Measurements from ENCODE around the gene PEAK3. TPM values are rescaled to one million over a fixed set of nuclear protein-coding genes. Genes with fewer than 3 reads are reported as not detected.
"Not testable (repeated sequence)": the region's sequence is repeated elsewhere in the genome, so short reads cannot be mapped to it uniquely, and the experiment has no call there.

Gene PEAK3
- total and polyA plus RNA-seq, 12 donors: 0.05 to 3.2 (median 1.2) TPM; not detected in 1

DNA sequence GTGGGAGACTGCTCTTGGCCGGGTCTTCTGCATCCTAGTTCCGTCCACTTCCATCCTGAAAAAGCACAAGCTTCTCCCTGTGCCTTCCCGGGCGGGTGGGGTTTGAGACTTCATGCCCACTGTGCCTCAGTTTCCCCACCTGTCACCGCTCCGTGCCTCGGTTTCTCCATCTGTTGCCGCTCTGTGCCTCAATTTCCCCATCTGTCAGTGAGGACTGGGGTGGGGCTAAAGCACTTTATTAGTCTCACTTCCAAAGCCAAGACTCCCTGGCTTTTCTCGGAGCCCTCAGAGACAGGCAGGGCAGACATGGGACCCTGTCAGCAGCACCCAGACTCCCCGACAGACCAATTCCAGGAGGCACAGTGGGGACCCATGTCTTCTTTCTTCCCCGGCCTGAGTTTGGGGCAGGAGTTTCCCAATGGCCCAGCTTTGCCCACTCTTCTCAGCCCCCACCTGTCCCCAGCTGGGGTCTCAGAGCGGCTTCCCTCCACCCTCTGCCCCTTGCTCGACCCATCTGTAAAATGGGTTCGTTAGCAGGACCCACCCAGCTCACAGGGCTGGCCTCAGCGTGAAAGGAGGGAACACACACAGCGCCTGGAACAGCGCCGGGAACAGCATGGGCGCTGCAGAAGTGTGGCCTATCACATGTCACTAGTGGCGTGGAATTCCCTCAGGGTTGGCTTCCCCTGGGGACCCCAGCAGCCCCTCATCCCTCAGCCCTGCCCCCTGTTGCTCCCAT is 4.6 kb upstream of the PEAK3 start:
- Histone ChIP-seq H3K36me3 (replicated peaks in 1 of 2) (no peaks in the 10 kb centered on the region), H3K9me3 (replicated peaks in 1 of 3) (no peaks in the 10 kb centered on the region), H3K27ac (no peak overlapping the region), H3K4me3 (no peak overlapping the region), H3K4me1 (replicated peaks in 1 of 2) (peaks cover 0 to 16% of the 10 kb centered on the region in 2 donors), H3K27me3 (peaks cover 35% of the 10 kb centered on the region)
- WGBS, 4 donors: 77 to 84% (median 81%) methylated on average over 11 to 20 of the region's 20 CpGs
- intact Hi-C loops (cut with DNase I): loop anchor here in 1 of 2 donors (10.0 kb wide), 1 partner anchor 98 kb away; no protein-coding TSS in a partner anchor
- no peak for TF ChIP-seq POLR2A (IDR thresholded peaks at IDR 0.05)
- TF ChIP-seq, protein P1, sequence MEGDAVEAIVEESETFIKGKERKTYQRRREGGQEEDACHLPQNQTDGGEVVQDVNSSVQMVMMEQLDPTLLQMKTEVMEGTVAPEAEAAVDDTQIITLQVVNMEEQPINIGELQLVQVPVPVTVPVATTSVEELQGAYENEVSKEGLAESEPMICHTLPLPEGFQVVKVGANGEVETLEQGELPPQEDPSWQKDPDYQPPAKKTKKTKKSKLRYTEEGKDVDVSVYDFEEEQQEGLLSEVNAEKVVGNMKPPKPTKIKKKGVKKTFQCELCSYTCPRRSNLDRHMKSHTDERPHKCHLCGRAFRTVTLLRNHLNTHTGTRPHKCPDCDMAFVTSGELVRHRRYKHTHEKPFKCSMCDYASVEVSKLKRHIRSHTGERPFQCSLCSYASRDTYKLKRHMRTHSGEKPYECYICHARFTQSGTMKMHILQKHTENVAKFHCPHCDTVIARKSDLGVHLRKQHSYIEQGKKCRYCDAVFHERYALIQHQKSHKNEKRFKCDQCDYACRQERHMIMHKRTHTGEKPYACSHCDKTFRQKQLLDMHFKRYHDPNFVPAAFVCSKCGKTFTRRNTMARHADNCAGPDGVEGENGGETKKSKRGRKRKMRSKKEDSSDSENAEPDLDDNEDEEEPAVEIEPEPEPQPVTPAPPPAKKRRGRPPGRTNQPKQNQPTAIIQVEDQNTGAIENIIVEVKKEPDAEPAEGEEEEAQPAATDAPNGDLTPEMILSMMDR (IDR thresholded peaks at IDR 0.05): no peak
- DNase-seq: no peak

DNA sequence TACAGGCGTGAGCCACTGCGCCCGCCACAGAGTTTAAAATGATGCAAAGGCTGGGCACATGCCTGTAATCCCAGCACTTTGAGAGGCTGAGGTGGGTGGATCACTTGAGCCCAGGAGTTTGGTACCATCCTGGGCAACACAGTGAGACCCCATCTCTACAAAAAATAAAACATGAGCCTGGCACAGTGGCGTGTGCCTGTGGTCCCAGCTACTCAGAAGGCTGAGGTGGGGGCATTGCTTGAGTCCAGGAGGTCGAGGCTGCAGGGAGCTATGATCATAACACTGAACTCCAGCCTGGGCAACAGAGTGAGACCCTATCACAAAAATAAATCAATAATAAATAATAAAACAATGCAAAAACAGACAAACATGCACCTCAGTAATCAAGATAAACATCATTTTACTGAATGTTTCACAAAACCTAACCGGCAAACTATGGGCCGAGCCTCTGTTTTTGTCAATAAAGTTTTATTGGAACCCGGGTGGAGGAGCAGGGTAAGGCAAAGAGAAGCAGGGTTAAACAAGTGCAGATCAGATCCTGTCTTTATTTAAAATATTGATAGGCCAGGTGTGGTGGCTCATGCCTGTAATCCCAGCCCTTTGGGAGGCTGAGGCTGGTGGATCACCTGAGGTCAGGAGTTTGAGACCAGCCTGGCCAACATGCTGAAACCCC is 2.0 kb upstream of the PEAK3 start:
- Histone ChIP-seq H3K27me3 (peaks cover 13% of the 10 kb centered on the region), H3K9me3 (replicated peaks in 1 of 3) (no peaks in the 10 kb centered on the region), H3K27ac (no peak overlapping the region), H3K4me3 (no peak overlapping the region), H3K36me3 (replicated peaks in 1 of 2) (no peaks in the 10 kb centered on the region), H3K4me1 (replicated peaks in 1 of 2) (no peaks in the 10 kb centered on the region)
- intact Hi-C loops (cut with DNase I): loop anchor here in 1 of 2 donors (10.0 kb wide), 1 partner anchor 101 kb away; no protein-coding TSS in a partner anchor
- TF ChIP-seq POLR2A (IDR thresholded peaks at IDR 0.05): no peak
- TF ChIP-seq, protein P1 (IDR thresholded peaks at IDR 0.05): no peak
- 92 to 96% (median 94%) methylated on average over 8 of the region's 8 CpGs for WGBS, 4 donors
- no peak for DNase-seq

DNA sequence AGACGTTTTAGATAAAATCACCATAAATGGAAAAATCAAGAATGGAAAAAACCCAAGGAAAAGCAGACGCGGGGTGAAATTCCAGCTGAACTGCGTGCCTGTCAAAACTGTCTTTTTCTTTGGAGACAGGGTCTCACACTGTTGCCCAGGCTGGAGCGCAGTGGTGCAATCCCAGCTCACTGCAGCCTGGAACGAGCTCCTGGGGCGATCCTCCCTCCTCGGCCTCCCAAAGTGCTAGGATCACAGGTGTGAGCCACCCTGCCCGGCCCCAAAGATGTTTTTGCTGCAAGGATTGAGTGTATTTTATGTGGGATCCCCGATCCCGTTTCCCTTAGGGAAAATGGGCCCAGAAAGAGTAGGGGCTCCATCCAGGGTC is 875 bp upstream of the PEAK3 start:
- no peaks in the 10 kb centered on the region for H3K9me3 ChIP-seq (replicated peaks in 1 of 3)
- no peaks in the 10 kb centered on the region for H3K36me3 ChIP-seq (replicated peaks in 1 of 2)
- peaks cover 4% of the 10 kb centered on the region for H3K27me3 ChIP-seq
- no peaks in the 10 kb centered on the region for H3K4me1 ChIP-seq (replicated peaks in 1 of 2)
- no peak overlapping the region for H3K4me3 ChIP-seq
- no peak for TF ChIP-seq POLR2A (IDR thresholded peaks at IDR 0.05)
- TF ChIP-seq, protein P1 (IDR thresholded peaks at IDR 0.05): no peak
- WGBS, 4 donors: 61 to 77% (median 70%) methylated on average over 8 to 11 of the region's 11 CpGs
- DNase-seq: peak in 1 of 7 donors; percentile 4
- intact Hi-C loops (cut with DNase I): loop anchor here in 1 of 2 donors (10.0 kb wide), 1 partner anchor 102 kb away; no protein-coding TSS in a partner anchor
- H3K27ac ChIP-seq: no peak overlapping the region

DNA sequence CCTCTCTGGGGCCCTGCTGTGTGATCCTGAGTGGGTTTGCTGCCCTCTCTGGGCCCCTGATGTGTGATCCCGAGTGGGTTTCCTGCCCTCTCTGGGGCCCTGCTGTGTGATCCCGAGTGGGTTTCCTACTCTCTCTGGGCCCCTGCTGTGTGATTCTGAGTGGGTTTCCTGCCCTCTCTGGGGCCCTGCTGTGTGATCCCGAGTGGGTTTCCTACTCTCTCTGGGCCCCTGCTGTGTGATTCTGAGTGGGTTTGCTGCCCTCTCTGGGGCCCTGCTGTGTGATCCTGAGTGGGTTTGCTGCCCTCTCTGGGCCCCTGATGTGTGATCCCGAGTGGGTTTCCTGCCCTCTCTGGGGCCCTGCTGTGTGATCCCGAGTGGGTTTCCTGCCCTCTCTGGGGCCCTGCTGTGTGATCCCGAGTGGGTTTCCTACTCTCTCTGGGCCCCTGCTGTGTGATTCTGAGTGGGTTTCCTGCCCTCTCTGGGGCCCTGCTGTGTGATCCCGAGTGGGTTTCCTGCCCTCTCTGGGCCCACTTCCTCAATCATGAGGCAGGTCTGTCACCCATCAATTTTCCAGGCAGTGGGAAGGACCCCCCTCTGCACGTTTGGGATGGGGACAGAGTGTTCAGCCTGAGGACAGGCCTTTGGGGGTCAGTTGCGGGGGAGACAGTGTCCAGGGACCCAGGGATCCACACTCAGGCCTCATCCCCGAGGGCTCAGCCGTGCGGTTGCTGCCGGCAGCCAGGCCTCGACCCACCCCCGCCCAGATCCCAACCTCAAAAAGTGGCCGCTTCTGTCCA is 512 bp downstream of the PEAK3 start:
- Histone ChIP-seq H3K4me3 (peak overlapping the region in 2 of 4 donors; percentile 19 to 28), H3K27ac (peak overlapping the region in 2 of 5 donors; percentile 34 to 79)
- H3K9me3 ChIP-seq (replicated peaks in 1 of 3); DNase-seq; H3K27me3 ChIP-seq; H3K4me1 ChIP-seq (replicated peaks in 1 of 2); H3K36me3 ChIP-seq (replicated peaks in 1 of 2): not testable (repeated sequence)
- intact Hi-C loops (cut with DNase I): loop anchor here in 1 of 2 donors (10.0 kb wide), 1 partner anchor 103 kb away; no protein-coding TSS in a partner anchor
- 21 to 27% (median 25%) methylated on average over 3 to 16 of the region's 16 CpGs for WGBS, 4 donors
